ENCODE results near the gene CNDP2. TPM values are rescaled to one million over a fixed set of nuclear protein-coding genes. Genes with fewer than 3 reads are reported as not detected.

CNDP2 gene
- total RNA-seq, 4 donors from 2014 or later: 37.5 to 48.9 (median 48.0) TPM

DNA sequence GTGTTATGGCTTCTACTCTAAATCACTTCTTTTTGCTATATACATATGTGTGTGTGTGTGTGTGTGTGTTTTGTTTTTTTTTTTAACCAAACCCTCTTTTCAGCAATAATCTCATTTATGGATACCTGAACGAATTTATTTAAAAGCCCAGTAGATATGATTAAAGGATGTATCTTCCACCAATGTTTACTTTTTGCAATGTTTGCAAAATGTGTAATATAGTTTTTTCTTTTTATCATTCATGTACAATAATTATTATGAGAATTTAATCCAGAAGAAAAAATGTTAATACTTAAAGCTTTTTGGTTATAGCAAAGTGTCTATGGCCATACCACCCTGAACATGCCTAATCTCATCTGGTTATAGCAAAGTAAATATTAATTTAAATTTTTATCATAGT lies 1.6 kb upstream of the CNDP2 start:
- WGBS, 2 donors (ENCODE audit: low coverage in 1 of 2): 42 to 55% methylated on average over 1 of the region's 1 CpG
- Histone ChIP-seq H3K27ac (no peak overlapping the region), H3K27me3 (no peaks in the 10 kb centered on the region), H3K4me3 (no peak overlapping the region), H3K36me3 (no peaks in the 10 kb centered on the region), H3K9me3 (peaks cover 0 to 9% (median 0%) of the 10 kb centered on the region in 3 donors), H3K4me1 (peaks cover 0 to 33% (median 10%) of the 10 kb centered on the region in 3 donors)
- TF ChIP-seq POLR2A (IDR thresholded peaks at IDR 0.05) (no peak), EP300 (IDR thresholded peaks at IDR 0.05) (no peak), POLR2AphosphoS5 (IDR thresholded peaks at IDR 0.05) (no peak)
- TF ChIP-seq, protein P1, sequence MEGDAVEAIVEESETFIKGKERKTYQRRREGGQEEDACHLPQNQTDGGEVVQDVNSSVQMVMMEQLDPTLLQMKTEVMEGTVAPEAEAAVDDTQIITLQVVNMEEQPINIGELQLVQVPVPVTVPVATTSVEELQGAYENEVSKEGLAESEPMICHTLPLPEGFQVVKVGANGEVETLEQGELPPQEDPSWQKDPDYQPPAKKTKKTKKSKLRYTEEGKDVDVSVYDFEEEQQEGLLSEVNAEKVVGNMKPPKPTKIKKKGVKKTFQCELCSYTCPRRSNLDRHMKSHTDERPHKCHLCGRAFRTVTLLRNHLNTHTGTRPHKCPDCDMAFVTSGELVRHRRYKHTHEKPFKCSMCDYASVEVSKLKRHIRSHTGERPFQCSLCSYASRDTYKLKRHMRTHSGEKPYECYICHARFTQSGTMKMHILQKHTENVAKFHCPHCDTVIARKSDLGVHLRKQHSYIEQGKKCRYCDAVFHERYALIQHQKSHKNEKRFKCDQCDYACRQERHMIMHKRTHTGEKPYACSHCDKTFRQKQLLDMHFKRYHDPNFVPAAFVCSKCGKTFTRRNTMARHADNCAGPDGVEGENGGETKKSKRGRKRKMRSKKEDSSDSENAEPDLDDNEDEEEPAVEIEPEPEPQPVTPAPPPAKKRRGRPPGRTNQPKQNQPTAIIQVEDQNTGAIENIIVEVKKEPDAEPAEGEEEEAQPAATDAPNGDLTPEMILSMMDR (IDR thresholded peaks at IDR 0.05): no peak
- ATAC-seq: no peak

DNA sequence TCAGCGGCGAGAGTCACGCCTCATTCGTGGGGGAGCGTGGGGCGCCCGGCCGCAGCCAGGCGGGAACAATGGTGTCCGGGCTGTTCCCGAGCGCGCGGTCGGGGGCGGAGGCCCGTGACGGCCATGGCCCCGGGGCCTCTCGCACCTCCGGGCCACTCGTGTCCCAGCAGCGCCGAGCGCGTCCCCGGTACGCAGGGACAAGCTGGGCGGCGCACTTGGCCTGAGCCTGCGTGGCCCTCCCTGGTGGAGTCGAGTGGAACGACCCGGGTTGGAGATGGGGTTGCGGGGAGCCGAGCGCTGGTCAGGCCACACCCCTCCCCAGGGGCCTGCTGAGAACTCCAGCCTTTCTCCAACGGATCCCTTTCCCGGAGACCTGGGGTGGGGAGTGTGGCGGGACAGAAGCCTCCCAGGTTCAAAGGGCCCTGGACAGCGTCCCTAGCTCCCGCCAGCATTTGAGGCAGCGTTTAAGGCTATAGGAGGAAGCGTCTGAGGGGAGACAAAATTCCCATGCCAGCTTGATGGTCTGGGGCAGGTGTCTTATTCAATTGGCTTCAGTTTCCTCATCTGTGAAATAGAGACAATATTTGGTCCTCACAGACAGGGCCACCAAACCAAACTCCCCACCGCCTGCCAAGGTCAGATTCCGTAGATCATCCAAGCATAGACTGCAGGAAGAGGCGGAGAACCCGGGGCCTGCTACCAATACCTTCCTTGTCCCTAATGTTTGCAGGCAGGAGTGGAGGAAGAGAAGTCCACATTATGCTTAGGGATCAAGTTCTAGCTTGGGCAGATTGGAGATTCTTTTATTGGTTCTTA lies 553 bp downstream of the CNDP2 start:
- H3K4me3 ChIP-seq: peak overlapping the region; percentile 58 to 95
- TF ChIP-seq POLR2AphosphoS5 (IDR thresholded peaks at IDR 0.05): no peak
- TF ChIP-seq, protein P1 (IDR thresholded peaks at IDR 0.05): peak in 3 of 4 experiments; percentile 35 to 40 (median 40)
- peaks cover 0 to 14% of the 10 kb centered on the region in 2 donors for H3K36me3 ChIP-seq
- no peaks in the 10 kb centered on the region for H3K27me3 ChIP-seq
- H3K4me1 ChIP-seq: peaks cover 0 to 33% (median 10%) of the 10 kb centered on the region in 3 donors
- ATAC-seq: peak; percentile 50
- H3K9me3 ChIP-seq: peaks cover 0 to 8% (median 0%) of the 10 kb centered on the region in 3 donors
- 18% methylated on average over 2 of the region's 48 CpGs; no CpG with 5 or more reads in 1 of the 2 donors for WGBS, 2 donors (ENCODE audit: low coverage in 1 of 2)
- H3K27ac ChIP-seq: peak overlapping the region; percentile 49 to 92 (median 90)

DNA sequence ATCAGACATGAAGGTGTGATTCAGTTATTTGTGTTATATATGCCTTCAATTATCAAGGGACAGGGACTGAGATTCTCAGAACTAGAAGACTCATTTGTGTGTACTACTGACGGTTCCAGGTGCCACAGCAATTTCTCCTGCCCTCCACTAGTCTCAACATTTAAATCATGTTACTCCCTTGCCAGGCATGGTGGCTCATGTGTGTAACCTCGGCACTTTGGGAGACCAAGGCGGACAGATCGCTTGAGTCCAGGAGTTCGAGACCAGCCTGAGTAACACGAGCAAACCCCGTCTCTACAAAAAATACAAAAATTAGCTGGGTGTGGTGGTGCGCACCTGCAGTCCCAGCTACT lies 1.1 kb downstream of the CNDP2 start:
- H3K4me3 ChIP-seq: peak overlapping the region in 1 of 2 donors; percentile 95
- ATAC-seq: no peak
- peaks cover 0 to 20% of the 10 kb centered on the region in 2 donors for H3K36me3 ChIP-seq
- H3K4me1 ChIP-seq: peaks cover 0 to 33% (median 10%) of the 10 kb centered on the region in 3 donors
- H3K9me3 ChIP-seq: peaks cover 0 to 2% (median 0%) of the 10 kb centered on the region in 3 donors
- H3K27ac ChIP-seq: peak overlapping the region in 3 of 4 donors; percentile 88 to 92 (median 91)
- WGBS, 2 donors (ENCODE audit: low coverage in 1 of 2): 88 to 100% methylated on average over 3 to 8 of the region's 8 CpGs
- TF ChIP-seq POLR2A (IDR thresholded peaks at IDR 0.05): no peak
- no peak for TF ChIP-seq POLR2AphosphoS5 (IDR thresholded peaks at IDR 0.05)
- TF ChIP-seq, protein P1 (IDR thresholded peaks at IDR 0.05): no peak
- no peak for TF ChIP-seq EP300 (IDR thresholded peaks at IDR 0.05)
- no peaks in the 10 kb centered on the region for H3K27me3 ChIP-seq

DNA sequence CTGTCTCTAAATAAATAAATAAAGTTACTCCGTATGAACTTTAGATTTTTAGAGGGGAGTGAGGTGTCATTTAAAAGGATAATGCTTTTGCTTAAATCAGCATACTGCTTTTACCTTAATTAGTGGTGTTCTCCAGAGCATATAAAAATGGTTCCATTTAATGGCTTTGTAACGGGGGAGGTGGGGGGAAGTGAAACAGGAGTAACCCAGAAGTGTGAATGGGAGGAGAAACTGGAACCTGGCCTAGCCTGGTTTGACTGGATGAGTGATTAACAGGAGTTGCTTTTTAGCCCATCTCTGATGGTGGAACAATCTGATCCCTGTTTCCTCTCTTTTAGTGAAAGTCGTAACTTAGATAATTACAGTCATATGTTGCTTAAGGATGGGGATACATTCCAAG lies 1.6 kb downstream of the CNDP2 start:
- TF ChIP-seq, protein P1 (IDR thresholded peaks at IDR 0.05): no peak
- no peak for TF ChIP-seq POLR2A (IDR thresholded peaks at IDR 0.05)
- H3K27me3 ChIP-seq: no peaks in the 10 kb centered on the region
- 83 to 84% methylated on average over 2 of the region's 3 CpGs for WGBS, 2 donors (ENCODE audit: low coverage in 1 of 2)
- no peak for ATAC-seq
- H3K36me3 ChIP-seq: peaks cover 0 to 25% of the 10 kb centered on the region in 2 donors
- H3K9me3 ChIP-seq: no peaks in the 10 kb centered on the region
- no peak overlapping the region for H3K27ac ChIP-seq
- H3K4me3 ChIP-seq: no peak overlapping the region
- H3K4me1 ChIP-seq: peaks cover 0 to 33% (median 10%) of the 10 kb centered on the region in 3 donors
